Activated T-cell treated with anti-CD3 and anti-CD28 coated beads for 4 hours (primary cell): ENCODE data around the gene SPRY4.
"Not testable (repeated sequence)": the region's sequence is repeated elsewhere in the genome, so short reads cannot be mapped to it uniquely, and the experiment has no call there.

ENCODE experiments used
- DNase-seq: peaks from one replicate; pipeline ENCODE4 v3.0.0-alpha.2; 2020

The SPRY4 gene

GRCh38 chr5:142333749-142334148, 8.9 kb upstream of the SPRY4 start:
- DNase-seq: not testable (repeated sequence)

GRCh38 chr5:142330444-142330843, 5.6 kb upstream of the SPRY4 start:
- no peak for DNase-seq

DNA sequence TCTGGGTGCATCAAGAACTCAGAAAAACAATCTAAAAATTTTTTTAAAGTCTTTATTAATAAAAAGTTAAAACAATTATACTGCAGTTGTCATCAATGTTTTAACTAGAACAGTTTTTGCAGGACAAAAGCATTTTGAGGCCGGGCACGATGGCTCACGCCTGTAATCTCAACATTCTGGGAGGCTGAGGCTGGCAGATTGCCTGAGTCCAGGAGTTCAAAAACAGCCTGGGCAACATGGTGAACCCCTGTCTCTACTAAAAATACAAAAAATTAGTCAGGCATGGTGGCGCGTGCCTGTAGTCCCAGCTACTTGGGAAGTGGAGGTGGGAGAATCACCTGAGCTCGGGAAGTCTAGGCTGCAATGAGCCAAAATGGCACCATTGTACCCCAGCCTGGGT, 5.2 kb upstream of the SPRY4 start:
- no peak for DNase-seq

DNA sequence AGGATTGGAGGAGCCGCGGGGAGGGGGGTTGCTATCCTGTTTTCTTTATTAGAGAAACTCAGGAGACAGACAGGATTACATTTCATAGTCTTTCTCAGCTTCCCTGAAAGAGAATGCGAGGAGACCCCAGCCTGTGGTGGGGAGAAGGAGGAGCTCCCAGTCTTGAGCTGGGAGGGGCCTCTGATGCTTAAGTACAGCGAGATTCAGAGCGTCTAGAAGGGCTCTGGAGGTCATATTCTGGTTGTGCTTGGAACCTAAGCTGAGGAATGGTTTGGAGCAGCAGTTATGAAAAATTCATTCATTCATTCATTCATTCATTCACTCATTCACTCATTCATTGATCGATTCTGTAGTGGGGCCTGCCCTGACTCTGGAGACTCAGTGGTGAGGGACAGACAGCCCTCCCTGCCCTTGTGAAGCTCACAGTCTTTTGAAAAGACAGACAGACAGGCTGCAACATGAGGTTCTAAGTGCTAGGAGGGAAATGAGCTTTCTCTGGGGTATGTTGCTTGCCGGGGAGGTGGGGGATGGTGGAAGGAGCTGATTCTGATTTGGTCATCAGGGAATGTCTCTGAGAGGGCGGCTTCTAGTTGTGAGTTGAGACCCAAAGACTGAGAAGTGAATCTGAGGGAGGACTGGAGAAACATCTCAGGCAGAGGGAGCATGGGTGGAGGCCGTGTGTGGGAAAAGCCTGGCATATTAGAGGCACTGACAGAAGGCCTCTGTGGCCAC, 2.5 kb upstream of the SPRY4 start:
- DNase-seq: no peak

DNA sequence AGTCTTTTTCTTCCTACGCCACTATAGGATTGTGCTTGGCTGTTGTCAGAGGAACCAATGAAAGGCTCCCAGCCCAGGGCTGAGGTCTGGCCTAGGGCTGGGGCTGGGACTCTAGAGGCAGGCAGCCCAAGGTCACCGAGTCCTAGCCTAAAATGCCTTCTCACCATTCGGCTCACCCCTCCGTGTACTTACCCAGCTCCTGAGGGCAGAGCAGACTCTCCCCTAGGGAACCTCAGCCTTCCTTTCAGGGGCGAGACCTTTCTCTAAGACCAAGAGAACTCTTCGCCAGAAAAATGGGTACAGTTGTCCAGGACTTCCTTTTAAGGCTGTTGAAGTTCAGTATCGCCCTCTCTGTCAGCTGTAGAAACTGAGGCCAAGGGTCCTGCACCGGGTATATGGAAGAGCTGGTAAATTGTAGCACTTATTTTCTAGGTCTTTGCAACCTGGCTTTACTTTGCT, 1.7 kb upstream of the SPRY4 start:
- no peak for DNase-seq

- no peak for DNase-seq
Observed at GRCh38 chr5:142325725-142326479, 1.1 kb upstream of the SPRY4 start.

GRCh38 chr5:142324136-142324870, 518 bp downstream of the SPRY4 start:
- no peak for DNase-seq

DNA sequence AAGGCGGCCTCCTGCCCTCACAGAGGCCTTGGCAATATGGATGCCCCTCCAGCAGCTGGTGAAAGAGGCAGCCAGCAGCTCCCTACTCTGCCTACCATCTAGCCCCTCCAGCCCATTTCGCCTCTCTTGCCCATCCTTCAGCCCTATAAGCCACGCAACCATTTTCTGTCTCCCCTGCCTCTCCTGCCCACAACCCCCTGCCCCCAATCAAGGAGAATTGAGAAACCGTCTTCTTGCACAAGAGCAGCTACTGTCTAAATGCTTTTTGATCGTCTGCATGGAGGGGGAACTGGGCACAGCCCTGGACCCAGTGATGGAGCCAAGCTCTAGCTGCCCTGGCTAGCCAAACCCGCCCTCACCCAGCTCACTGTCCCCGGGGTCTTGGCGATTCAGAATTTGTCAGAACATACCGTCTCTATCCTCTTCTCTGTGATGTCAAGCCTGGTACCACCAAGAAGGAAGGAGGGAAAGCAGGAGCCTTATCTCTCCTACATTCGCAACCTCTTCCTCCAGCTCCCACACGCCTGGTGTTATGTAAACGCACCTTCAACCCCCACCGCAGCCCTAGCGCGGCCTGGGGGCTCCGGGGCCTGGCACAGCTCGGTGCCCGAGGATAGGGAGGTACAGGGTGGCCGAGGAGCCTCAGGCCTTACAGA, 1.2 kb downstream of the SPRY4 start:
- DNase-seq: no peak

GRCh38 chr5:142322747-142323479, 1.9 kb downstream of the SPRY4 start:
- no peak for DNase-seq

GRCh38 chr5:142322403-142322746, 2.4 kb downstream of the SPRY4 start:
- DNase-seq: no peak

- no peak for DNase-seq
Observed at GRCh38 chr5:142320851-142321560, 3.8 kb downstream of the SPRY4 start.

DNA sequence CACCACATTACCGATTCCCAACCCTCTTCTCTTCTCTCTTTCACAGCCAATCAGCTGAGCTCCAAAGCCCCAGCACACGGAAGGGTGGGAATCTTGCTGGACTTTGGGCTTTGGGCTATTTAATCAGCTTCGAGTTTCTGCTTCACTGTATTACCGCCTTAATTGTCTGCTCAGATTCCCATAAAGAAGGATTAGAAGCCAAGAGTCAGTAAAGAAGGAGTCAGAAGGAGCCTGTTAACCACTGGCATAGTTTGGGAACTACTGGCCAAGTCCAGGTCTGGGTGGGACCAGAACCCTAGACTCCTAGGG, 4.4 kb downstream of the SPRY4 start:
- no peak for DNase-seq

DNA sequence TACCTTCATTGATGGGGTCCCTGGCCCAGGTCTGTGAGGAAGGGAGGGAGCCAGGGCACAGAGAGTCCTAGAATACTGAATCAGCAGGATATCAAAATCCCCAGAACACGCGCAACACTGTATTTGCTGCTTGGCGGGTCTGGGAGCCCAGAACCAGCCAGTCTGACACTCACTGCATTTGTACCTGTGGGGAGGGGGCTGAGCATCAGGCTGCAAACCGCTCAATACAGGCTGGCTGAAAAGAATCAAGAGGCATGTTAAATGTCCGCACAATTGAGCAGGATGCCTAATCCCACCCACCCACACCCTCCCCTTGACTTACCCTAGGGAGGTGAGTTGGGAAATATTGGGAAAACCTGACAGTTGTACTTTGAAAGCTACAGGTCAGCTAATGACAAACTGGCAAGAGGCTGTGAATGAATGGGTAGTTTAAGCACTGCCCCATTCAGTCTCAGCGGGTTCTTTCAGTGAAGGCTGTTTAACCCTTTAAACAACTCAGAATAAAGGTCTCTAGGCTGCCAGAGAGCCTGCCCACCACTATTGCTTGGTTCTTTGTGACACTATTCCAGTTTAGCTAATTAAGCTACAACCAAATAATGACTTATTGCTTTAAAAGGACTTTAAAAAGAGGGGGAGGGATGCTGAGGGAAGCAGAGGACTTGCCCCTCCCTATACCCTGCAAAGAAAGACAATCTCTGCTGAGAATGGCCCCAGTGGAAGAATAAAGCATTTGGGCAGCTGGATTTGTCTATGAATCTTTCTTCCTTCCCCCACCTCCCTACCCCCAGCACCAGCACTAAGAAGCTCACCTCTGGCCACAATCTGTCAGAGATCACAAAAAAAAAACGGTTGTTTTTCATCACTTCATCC, 5.0 kb downstream of the SPRY4 start:
- no peak for DNase-seq

DNA sequence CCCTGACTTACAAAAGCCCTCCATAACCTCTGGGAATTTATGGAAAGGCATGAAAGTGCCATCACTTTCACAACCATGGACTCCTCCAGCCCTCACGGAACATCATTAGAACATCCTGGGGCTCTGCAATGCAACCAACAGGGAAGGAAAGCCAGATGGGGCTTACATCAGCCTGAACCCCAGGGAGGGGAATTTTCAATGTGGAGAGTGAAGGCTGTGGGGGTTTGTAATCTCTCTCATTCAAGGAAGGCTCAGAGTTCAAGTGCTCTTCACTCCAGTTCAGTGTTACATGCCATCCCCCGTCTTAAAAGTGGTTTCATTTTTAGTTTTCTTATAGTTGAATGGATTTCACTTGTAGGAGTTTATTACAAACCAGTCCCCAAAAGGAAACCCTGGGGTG, 5.7 kb downstream of the SPRY4 start:
- DNase-seq: no peak

DNA sequence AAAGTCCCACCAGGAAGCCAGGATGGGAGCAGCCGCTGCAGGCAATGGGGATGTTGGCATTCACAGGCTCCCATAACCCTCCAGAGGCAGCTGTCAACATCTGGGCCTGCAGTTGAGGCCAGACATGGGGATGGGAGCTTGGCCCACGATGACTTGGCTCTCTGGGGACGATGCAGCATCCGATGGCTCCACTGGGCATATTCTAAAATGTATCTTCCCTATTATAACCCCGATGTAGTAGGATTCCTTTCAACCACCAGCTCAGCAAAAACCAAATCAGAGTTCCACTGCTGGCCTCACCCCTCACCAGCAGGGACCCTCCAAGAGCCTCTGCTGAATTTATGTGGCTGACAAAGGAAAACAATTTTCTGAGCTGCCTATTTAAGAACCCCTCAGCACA, 7.1 kb downstream of the SPRY4 start:
- DNase-seq: no peak

- DNase-seq: no peak
Observed at GRCh38 chr5:142317173-142317572, 7.6 kb downstream of the SPRY4 start.

DNA sequence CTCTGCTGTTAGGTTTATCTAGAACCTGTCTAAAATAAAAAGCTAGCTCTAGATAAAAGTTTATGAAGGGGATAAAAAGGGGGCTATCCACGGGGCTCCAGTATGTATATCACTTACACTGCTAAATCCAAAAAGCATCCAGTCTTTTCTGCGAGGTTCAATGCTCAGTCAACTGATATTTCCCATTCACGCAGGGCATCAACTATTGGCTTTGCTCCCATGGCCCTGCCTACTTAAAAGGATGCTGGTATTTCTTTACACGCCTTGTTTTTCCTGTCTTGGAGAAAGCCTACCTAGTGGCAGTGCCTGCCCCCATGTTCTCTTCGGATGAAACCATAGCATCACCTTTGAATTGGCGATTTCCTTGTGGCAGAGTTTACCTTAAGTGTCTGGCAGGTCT, 8.1 kb downstream of the SPRY4 start:
- no peak for DNase-seq

- no peak for DNase-seq
Observed at GRCh38 chr5:142316051-142316450, 8.8 kb downstream of the SPRY4 start.

DNA sequence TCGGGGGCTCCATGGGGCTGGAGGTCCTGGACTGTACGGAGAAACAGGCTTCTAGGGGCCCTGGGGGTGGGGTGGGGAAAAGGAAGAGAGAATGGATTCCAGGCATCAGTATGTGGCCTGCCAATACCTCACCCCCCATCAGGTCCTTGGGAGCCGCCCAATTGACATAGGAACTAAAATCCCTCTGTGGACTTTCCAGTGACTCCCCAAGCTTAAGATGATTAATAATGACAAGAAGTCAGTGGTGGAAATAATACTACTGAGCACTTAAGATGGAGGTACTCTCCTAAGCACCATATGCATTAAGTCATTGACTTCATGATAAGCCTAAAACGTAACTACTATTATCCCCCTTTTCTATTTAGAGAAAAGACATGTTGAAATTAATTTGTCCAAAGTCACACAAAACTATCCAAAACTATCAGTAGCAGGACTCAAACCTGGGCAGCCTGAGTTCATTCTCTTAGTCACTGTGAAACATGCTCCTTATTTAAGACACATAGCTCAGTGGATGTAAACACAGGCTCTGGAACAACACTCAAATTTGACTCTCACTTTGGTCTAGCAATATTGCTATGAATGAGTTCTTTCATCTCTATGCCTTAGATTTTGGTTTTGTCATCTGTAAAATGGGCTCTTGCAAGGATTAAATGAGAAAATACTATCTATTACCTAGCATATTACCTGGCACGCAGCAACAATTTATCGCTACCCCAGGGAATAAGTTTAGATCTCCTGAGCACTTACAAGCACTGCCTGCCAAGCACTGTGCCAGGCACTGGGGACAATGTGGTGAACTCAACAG, 9.5 kb downstream of the SPRY4 start:
- DNase-seq: no peak

- no peak for DNase-seq
Observed at GRCh38 chr5:142314606-142315005, 10.2 kb downstream of the SPRY4 start.
